H9 (cell line): ENCODE results near the gene VSIG2. TPM values are rescaled to one million over a fixed set of nuclear protein-coding genes. Genes with fewer than 3 reads are reported as not detected.

Experiments used
- DNase-seq: peaks from one replicate; pipeline ENCODE4 v3.0.0-alpha.2; 2017
- H2AFZ ChIP-seq: one replicate; pipeline ENCODE4 v1.6.1; 2013; ENCODE audit warnings: mild to moderate bottlenecking, low read length, control low read depth, moderate library complexity
- H2AK5ac ChIP-seq: 2 replicates; pipeline ENCODE4 v1.6.1; 2013; ENCODE audit warnings: low read length, control low read depth, mixed read lengths; ENCODE audit not compliant: insufficient read length
- H2BK120ac ChIP-seq: one replicate; pipeline ENCODE4 v1.6.1; 2013; ENCODE audit warnings: low read depth, mild to moderate bottlenecking, low read length, control low read depth, inconsistent platforms; ENCODE audit not compliant: poor library complexity, severe bottlenecking
- H2BK12ac ChIP-seq: 2 replicates; pipeline ENCODE4 v1.6.1; 2013; ENCODE audit warnings: low read length, control low read depth, mixed read lengths, low read depth; ENCODE audit not compliant: insufficient read length
- H2BK15ac ChIP-seq: 2 replicates; pipeline ENCODE4 v1.6.1; 2013; ENCODE audit warnings: low read depth, low read length, control low read depth
- H2BK20ac ChIP-seq: one replicate; pipeline ENCODE4 v1.6.1; 2013; ENCODE audit warnings: low read depth, mild to moderate bottlenecking, low read length, control low read depth, inconsistent platforms; ENCODE audit not compliant: poor library complexity, severe bottlenecking
- H2BK5ac ChIP-seq: 2 replicates; pipeline ENCODE4 v1.6.1; 2013; ENCODE audit warnings: low read length, control low read depth, mixed read lengths; ENCODE audit not compliant: insufficient read length
- H3K14ac ChIP-seq: 2 replicates; pipeline ENCODE4 v1.6.1; 2013; ENCODE audit warnings: low read length, control low read depth; ENCODE audit not compliant: insufficient read depth
- H3K18ac ChIP-seq: 2 replicates; pipeline ENCODE4 v1.6.1; 2013; ENCODE audit warnings: low read depth, mild to moderate bottlenecking, mixed read lengths, low read length, control low read depth; ENCODE audit not compliant: insufficient read length
- H3K23ac ChIP-seq: 2 replicates; pipeline ENCODE4 v1.6.1; 2013; ENCODE audit warnings: low read length, control low read depth, mixed read lengths, low read depth; ENCODE audit not compliant: insufficient read length
- H3K23me2 ChIP-seq: 2 replicates; pipeline ENCODE4 v1.6.1; 2013; ENCODE audit warnings: low read depth, mild to moderate bottlenecking, mixed read lengths, low read length, control low read depth; ENCODE audit not compliant: insufficient read length, poor library complexity, severe bottlenecking
- H3K27ac ChIP-seq: 2 replicates; pipeline ENCODE4 v1.5.1; 2013; ENCODE audit warnings: low read length, control low read depth, mixed read lengths, low read depth; ENCODE audit not compliant: insufficient read length
- H3K27me3 ChIP-seq: 2 replicates; pipeline ENCODE4 v1.6.1; 2013; ENCODE audit warnings: low read length, control low read depth, inconsistent platforms; ENCODE audit not compliant: insufficient read depth
- H3K4ac ChIP-seq: 2 replicates; pipeline ENCODE4 v1.6.1; 2013; ENCODE audit warnings: low read depth, mild to moderate bottlenecking, control low read depth, inconsistent platforms, low read length, moderate library complexity
- H3K4me1 ChIP-seq: 2 replicates; pipeline ENCODE4 v1.6.1; 2013; ENCODE audit warnings: low read length, control low read depth, inconsistent platforms; ENCODE audit not compliant: insufficient read depth
- H3K4me2 ChIP-seq: 2 replicates; pipeline ENCODE4 v1.6.1; 2013; ENCODE audit warnings: low read length, control low read depth, mixed read lengths; ENCODE audit not compliant: insufficient read length, insufficient read depth
- H3K56ac ChIP-seq: 2 replicates; pipeline ENCODE4 v1.6.1; 2013; ENCODE audit warnings: low read depth, mild to moderate bottlenecking, mixed read lengths, low read length, control low read depth; ENCODE audit not compliant: insufficient read length
- H3K79me1 ChIP-seq: 2 replicates; pipeline ENCODE4 v1.6.1; 2013; ENCODE audit warnings: low read depth, mild to moderate bottlenecking, moderate library complexity, low read length, control low read depth, inconsistent platforms; ENCODE audit not compliant: insufficient read depth, poor library complexity, severe bottlenecking
- H3K79me2 ChIP-seq: 2 replicates; pipeline ENCODE4 v1.6.1; 2013; ENCODE audit warnings: low read length, control low read depth, inconsistent platforms; ENCODE audit not compliant: insufficient read depth
- H3K9ac ChIP-seq: 2 replicates; pipeline ENCODE4 v1.6.1; 2013; ENCODE audit warnings: low read length, control low read depth, mixed read lengths; ENCODE audit not compliant: insufficient read length; ENCODE audit errors: extremely low read depth
- H3K9me3 ChIP-seq: one replicate; pipeline ENCODE4 v1.6.1; 2013; ENCODE audit warnings: low read depth, low read length, inconsistent platforms; ENCODE audit not compliant: control insufficient read depth
- H3T11ph ChIP-seq: one replicate; pipeline ENCODE4 v1.6.1; 2013; ENCODE audit warnings: mild to moderate bottlenecking, low read length, control low read depth, inconsistent platforms
- H4K20me1 ChIP-seq: one replicate; pipeline ENCODE4 v1.6.1; 2013; ENCODE audit not compliant: control insufficient read depth, insufficient read length, insufficient read depth
- H4K5ac ChIP-seq: 2 replicates; pipeline ENCODE4 v1.6.1; 2013; ENCODE audit warnings: low read depth, mild to moderate bottlenecking, mixed read lengths, low read length, control low read depth; ENCODE audit not compliant: insufficient read length
- H4K8ac ChIP-seq: replicated peaks from 2 replicates; pipeline ENCODE4 v1.6.1; 2013; ENCODE audit warnings: low read length, control low read depth, mixed read lengths, low read depth; ENCODE audit not compliant: insufficient read length
- H4K91ac ChIP-seq: 2 replicates; pipeline ENCODE4 v1.6.1; 2013; ENCODE audit warnings: low read depth, mild to moderate bottlenecking, moderate library complexity, mixed read lengths, low read length, control low read depth; ENCODE audit not compliant: insufficient read length
- H3K27ac Mint-ChIP-seq, 3 experiments: 2 replicates in 2 of 3; 3 replicates in 1 of 3; pipeline ENCODE4 v1.8.0; 2020 to 2021; ENCODE audit warnings: mixed read lengths in 3 of 3, mild to moderate bottlenecking in 1 of 3, moderate library complexity in 1 of 3
- H3K27me3 Mint-ChIP-seq: 2 replicates; pipeline ENCODE4 v1.8.0; 2021; ENCODE audit warnings: low read depth, mild to moderate bottlenecking, moderate library complexity, mixed read lengths
- H3K36me3 Mint-ChIP-seq, 3 experiments: 2 replicates in 2 of 3; 3 replicates in 1 of 3; pipeline ENCODE4 v1.8.0; 2020 to 2021; ENCODE audit warnings: low read depth in 3 of 3, mixed read lengths in 3 of 3; ENCODE audit not compliant: insufficient read depth in 1 of 3
- H3K4me1 Mint-ChIP-seq, 2 experiments: 2 replicates each; pipeline ENCODE4 v1.8.0; 2020; ENCODE audit warnings: mixed read lengths in 2 of 2
- H3K4me3 Mint-ChIP-seq, 2 experiments: 2 replicates in 1 of 2; 3 replicates in 1 of 2; pipeline ENCODE4 v1.8.0; 2020 to 2021; ENCODE audit warnings: mild to moderate bottlenecking in 2 of 2, mixed read lengths in 2 of 2, moderate library complexity in 1 of 2
- H3K9me3 Mint-ChIP-seq, 2 experiments: 2 replicates in 1 of 2; 3 replicates in 1 of 2; pipeline ENCODE4 v1.8.0; 2020; ENCODE audit warnings: mild to moderate bottlenecking in 2 of 2, mixed read lengths in 2 of 2, moderate library complexity in 1 of 2
- CTCF ChIP-seq: fragments of 200-600 bp; sonication (generic); conservative IDR thresholded peaks from 3 replicates; pipeline ENCODE4 v1.8.0; 2021; ENCODE audit warnings: antibody characterized with exemption, mild to moderate bottlenecking
- WGBS: extraction: QIAGEN DNeasy Blood & Tissue Kit; methylation state at CpG from one replicate; pipeline ENCODE4 v1.1.7; 2013; ENCODE audit warnings: missing lambda C conversion rate, low lambda C conversion rate, mixed read lengths; ENCODE audit not compliant: insufficient read length; ENCODE audit errors: extremely low coverage; 5-methylcytosine and 5-hydroxymethylcytosine counted together
- total RNA-seq: library from RNA; stranded (reverse); gene quantifications from 2 replicates; pipeline ENCODE4 v1.2.1, GENCODE V29; 2021

VSIG2 gene
- total RNA-seq, 1 experiment from 2014 or later: not detected

- peak; percentile 33 for DNase-seq
- Histone ChIP-seq H3T11ph (no peak overlapping the region), H3K27me3 (peaks cover 19% of the 10 kb centered on the region; the same call in 1 of the 2 replicates), H3K4ac (no peak overlapping the region), H2BK5ac (no peak overlapping the region), H4K91ac (no peak overlapping the region), H2AFZ (no peak overlapping the region), H3K79me2 (no peaks in the 10 kb centered on the region), H3K9me3 (no peaks in the 10 kb centered on the region), H2BK12ac (no peak overlapping the region), H2BK120ac (no peak overlapping the region), H4K20me1 (no peaks in the 10 kb centered on the region), H4K8ac (no peak overlapping the region), H3K4me2 (peak overlapping the region; percentile 30), H3K14ac (no peak overlapping the region; the same call in 1 of the 2 replicates), H3K79me1 (no peaks in the 10 kb centered on the region), H3K18ac (no peak overlapping the region), H3K56ac (no peak overlapping the region), H2BK15ac (no peak overlapping the region), H2BK20ac (no peak overlapping the region), H3K27ac (no peak overlapping the region), H4K5ac (no peak overlapping the region), H2AK5ac (no peak overlapping the region), H3K9ac (no peak overlapping the region), H3K4me1 (peaks cover 11% of the 10 kb centered on the region), H3K23me2 (no peaks in the 10 kb centered on the region), H3K23ac (no peak overlapping the region)
- Mint-ChIP-seq H3K4me3 (peak overlapping the region in 1 of 2 experiments; percentile 27; a peak in 1 of 5 replicates), H3K27me3 (peaks cover 56% of the 10 kb centered on the region), H3K4me1 (peaks cover 42 to 47% of the 10 kb centered on the region in 2 experiments), H3K9me3 (no peaks in the 10 kb centered on the region; a peak in 1 of 5 replicates), H3K27ac (no peak overlapping the region), H3K36me3 (no peaks in the 10 kb centered on the region; a peak in 1 of 7 replicates)
- WGBS: no CpG with 5 or more reads among the region's 14 CpGs
- no peak for TF ChIP-seq CTCF
These were observed 26.9 kb downstream of the VSIG2 start for GRCh38 chr11:124724979-124725718.
